OCI-LY7 (cell line): ENCODE results near the gene CELF1.

Experiments used
- CTCF ChIP-seq: fragments of 200-600 bp; sonication (generic); conservative IDR thresholded peaks from 2 replicates; pipeline ENCODE4 v1.5.1; 2014; ENCODE audit warnings: mild to moderate bottlenecking, antibody characterized with exemption, low read length, moderate library complexity, mixed read lengths
- EZH2phosphoT487 ChIP-seq: fragments of 200-600 bp; sonication (generic); IDR thresholded peaks from 2 replicates; pipeline ENCODE4 v1.6.1; 2018; ENCODE audit warnings: low read depth, borderline replicate concordance, mild to moderate bottlenecking, mixed run types, antibody characterized with exemption, low read length, moderate library complexity, mixed read lengths

DNA sequence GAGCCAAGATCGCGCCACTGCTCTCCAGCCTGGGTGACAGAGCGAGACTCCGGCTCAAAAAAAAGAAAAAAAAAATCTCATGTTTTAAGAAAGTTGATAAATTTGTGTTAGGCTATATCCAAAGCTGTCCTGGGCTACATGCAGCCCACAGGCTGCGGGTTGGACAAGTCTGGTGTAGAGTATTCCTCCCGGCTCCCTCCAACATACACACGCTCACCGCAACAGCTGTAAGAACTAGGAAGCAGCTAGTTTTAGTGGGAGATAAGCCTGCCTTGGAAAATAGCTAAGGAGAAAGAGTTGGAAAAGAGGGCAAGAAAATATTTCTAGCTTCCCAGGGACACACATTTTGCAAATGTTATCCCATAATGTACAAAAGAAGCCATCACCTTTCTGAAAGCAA is 46.6 kb downstream of the CELF1 start:
- TF ChIP-seq CTCF (no peak), EZH2phosphoT487 (no peak)
